Activated T-helper 1 cell treated with anti-CD3 and anti-CD28 coated beads, Interleukin-12 subunit alpha, Interleukin-12 subunit beta, Interleukin-2, Interleukin-4 antibody, amounts not matched to agents 30 ng/mL and 10 ng/mL and 1 ng/mL, durations not matched to agents 14 hours and 24 hours and 36 hours (primary cell): ENCODE results near the gene SMC5. TPM values are rescaled to one million over a fixed set of nuclear protein-coding genes. Genes with fewer than 3 reads are reported as not detected.

ENCODE experiments used
- DNase-seq: peaks from one replicate; pipeline ENCODE4 v3.0.0; 2021; ENCODE audit warnings: low spot score
- H3K27ac Mint-ChIP-seq: one replicate; pipeline ENCODE4 v1.8.0; 2021; ENCODE audit warnings: mild to moderate bottlenecking, mixed read lengths
- H3K27me3 Mint-ChIP-seq: one replicate; pipeline ENCODE4 v1.8.0; 2022; ENCODE audit warnings: mild to moderate bottlenecking, moderate library complexity, mixed read lengths; ENCODE audit not compliant: insufficient read depth
- H3K36me3 Mint-ChIP-seq: one replicate; pipeline ENCODE4 v1.8.0; 2021; ENCODE audit warnings: low read depth, mixed read lengths
- H3K4me1 Mint-ChIP-seq: one replicate; pipeline ENCODE4 v1.8.0; 2021; ENCODE audit warnings: low read depth, mixed read lengths
- H3K4me3 Mint-ChIP-seq: one replicate; pipeline ENCODE4 v1.8.0; 2021; ENCODE audit warnings: mild to moderate bottlenecking, moderate library complexity, mixed read lengths
- H3K9me3 Mint-ChIP-seq: one replicate; pipeline ENCODE4 v1.8.0; 2021; ENCODE audit warnings: mixed read lengths
- intact Hi-C: fragments of 100-400 bp; cut with micrococcal nuclease; formaldehyde crosslinking; loops from one replicate; pipeline ENCODE4 v1.15.1; 2024
- total RNA-seq: library from RNA; stranded (reverse); gene quantifications from 2 replicates; pipeline ENCODE4 v1.2.3, GENCODE V29; 2022

Gene SMC5
- total RNA-seq, 1 donor from 2014 or later, result 49.5 TPM

GRCh38 chr9:70285246-70285645 is 26.5 kb downstream of the SMC5 start:
- no peaks in the 10 kb centered on the region for H3K27me3 Mint-ChIP-seq
- no peak overlapping the region for H3K4me3 Mint-ChIP-seq
- H3K9me3 Mint-ChIP-seq, result no peaks in the 10 kb centered on the region
- intact Hi-C loops, result loop anchor here (5.0 kb wide), 1 partner anchor 37 kb away; no protein-coding TSS in a partner anchor
- DNase-seq, result no peak
- peaks cover 46% of the 10 kb centered on the region for H3K36me3 Mint-ChIP-seq
- peaks cover 6% of the 10 kb centered on the region for H3K4me1 Mint-ChIP-seq
- H3K27ac Mint-ChIP-seq, result no peak overlapping the region

- Mint-ChIP-seq H3K9me3 (no peaks in the 10 kb centered on the region), H3K4me1 (peaks cover 6% of the 10 kb centered on the region), H3K4me3 (no peak overlapping the region), H3K36me3 (peaks cover 49% of the 10 kb centered on the region), H3K27ac (no peak overlapping the region), H3K27me3 (no peaks in the 10 kb centered on the region)
- intact Hi-C loops, result loop anchor here (5.0 kb wide), 1 partner anchor 36 kb away; no protein-coding TSS in a partner anchor
- no peak for DNase-seq
These were observed 27.3 kb downstream of the SMC5 start for GRCh38 chr9:70285981-70286598.

GRCh38 chr9:70290626-70291025 is 31.8 kb downstream of the SMC5 start:
- H3K4me3 Mint-ChIP-seq, result no peak overlapping the region
- H3K27ac Mint-ChIP-seq, result no peak overlapping the region
- intact Hi-C loops, result loop anchor here (2.0 kb wide), 1 partner anchor 28 kb away; no protein-coding TSS in a partner anchor
- DNase-seq, result no peak
- peaks cover 7% of the 10 kb centered on the region for H3K4me1 Mint-ChIP-seq
- peaks cover 14% of the 10 kb centered on the region for H3K9me3 Mint-ChIP-seq
- peaks cover 69% of the 10 kb centered on the region for H3K36me3 Mint-ChIP-seq
- no peaks in the 10 kb centered on the region for H3K27me3 Mint-ChIP-seq

- Mint-ChIP-seq H3K36me3 (peaks cover 66% of the 10 kb centered on the region), H3K4me3 (no peak overlapping the region), H3K4me1 (peaks cover 7% of the 10 kb centered on the region), H3K27me3 (no peaks in the 10 kb centered on the region), H3K9me3 (peaks cover 14% of the 10 kb centered on the region), H3K27ac (no peak overlapping the region)
- DNase-seq, result no peak
- intact Hi-C loops, result loop anchor here (2.0 kb wide), 1 partner anchor 29 kb away; no protein-coding TSS in a partner anchor
These were observed 32.7 kb downstream of the SMC5 start for GRCh38 chr9:70291446-70291845.

GRCh38 chr9:70292253-70292652 is 33.5 kb downstream of the SMC5 start:
- Mint-ChIP-seq H3K27me3 (no peaks in the 10 kb centered on the region), H3K27ac (no peak overlapping the region), H3K36me3 (peaks cover 64% of the 10 kb centered on the region), H3K4me1 (peaks cover 7% of the 10 kb centered on the region), H3K4me3 (no peak overlapping the region), H3K9me3 (peaks cover 14% of the 10 kb centered on the region)
- no peak for DNase-seq
- intact Hi-C loops, result no loop called here

GRCh38 chr9:70293214-70293613 is 34.4 kb downstream of the SMC5 start:
- intact Hi-C loops, result no loop called here
- Mint-ChIP-seq H3K36me3 (peaks cover 61% of the 10 kb centered on the region), H3K27ac (no peak overlapping the region), H3K4me3 (no peak overlapping the region), H3K9me3 (peaks cover 14% of the 10 kb centered on the region), H3K27me3 (no peaks in the 10 kb centered on the region), H3K4me1 (peaks cover 7% of the 10 kb centered on the region)
- DNase-seq, result no peak

- no peaks in the 10 kb centered on the region for H3K27me3 Mint-ChIP-seq
- H3K4me3 Mint-ChIP-seq, result no peak overlapping the region
- H3K4me1 Mint-ChIP-seq, result peaks cover 17% of the 10 kb centered on the region
- H3K36me3 Mint-ChIP-seq, result peaks cover 61% of the 10 kb centered on the region
- intact Hi-C loops, result no loop called here
- no peak for DNase-seq
- peaks cover 16% of the 10 kb centered on the region for H3K9me3 Mint-ChIP-seq
- no peak overlapping the region for H3K27ac Mint-ChIP-seq
These were observed 38.4 kb downstream of the SMC5 start for GRCh38 chr9:70297141-70297540.

GRCh38 chr9:70298245-70298771 is 39.5 kb downstream of the SMC5 start:
- Mint-ChIP-seq H3K27ac (no peak overlapping the region), H3K36me3 (peaks cover 52% of the 10 kb centered on the region), H3K9me3 (peaks cover 9% of the 10 kb centered on the region), H3K4me1 (peaks cover 17% of the 10 kb centered on the region), H3K4me3 (no peak overlapping the region), H3K27me3 (no peaks in the 10 kb centered on the region)
- intact Hi-C loops, result no loop called here
- no peak for DNase-seq

- Mint-ChIP-seq H3K9me3 (peaks cover 4% of the 10 kb centered on the region), H3K27me3 (no peaks in the 10 kb centered on the region), H3K4me3 (no peak overlapping the region), H3K4me1 (peaks cover 10% of the 10 kb centered on the region), H3K36me3 (peaks cover 41% of the 10 kb centered on the region), H3K27ac (no peak overlapping the region)
- DNase-seq, result no peak
- intact Hi-C loops, result no loop called here
These were observed 44.5 kb downstream of the SMC5 start for GRCh38 chr9:70303268-70303667.

- Mint-ChIP-seq H3K27me3 (no peaks in the 10 kb centered on the region), H3K9me3 (peaks cover 4% of the 10 kb centered on the region), H3K27ac (no peak overlapping the region), H3K36me3 (peaks cover 43% of the 10 kb centered on the region), H3K4me1 (peaks cover 7% of the 10 kb centered on the region), H3K4me3 (no peak overlapping the region)
- intact Hi-C loops, result no loop called here
- no peak for DNase-seq
These were observed 46.0 kb downstream of the SMC5 start for GRCh38 chr9:70304810-70305209.

- DNase-seq, result no peak
- Mint-ChIP-seq H3K4me1 (peaks cover 22% of the 10 kb centered on the region), H3K27me3 (no peaks in the 10 kb centered on the region), H3K27ac (no peak overlapping the region), H3K36me3 (peaks cover 42% of the 10 kb centered on the region), H3K9me3 (no peaks in the 10 kb centered on the region), H3K4me3 (no peak overlapping the region)
- intact Hi-C loops, result no loop called here
These were observed 56.6 kb downstream of the SMC5 start for GRCh38 chr9:70315389-70315788.

- no peak for DNase-seq
- intact Hi-C loops, result no loop called here
- H3K4me1 Mint-ChIP-seq, result peaks cover 11% of the 10 kb centered on the region
These were observed 59.2 kb downstream of the SMC5 start for GRCh38 chr9:70318002-70318401.

GRCh38 chr9:70322096-70322495 is 63.3 kb downstream of the SMC5 start:
- Mint-ChIP-seq H3K27ac (no peak overlapping the region), H3K9me3 (peaks cover 7% of the 10 kb centered on the region), H3K27me3 (no peaks in the 10 kb centered on the region), H3K4me1 (no peaks in the 10 kb centered on the region), H3K36me3 (peaks cover 59% of the 10 kb centered on the region), H3K4me3 (no peak overlapping the region)
- no peak for DNase-seq
- intact Hi-C loops, result loop anchor here (5.0 kb wide), 2 partner anchors 35 to 60 kb away; no protein-coding TSS in a partner anchor

More at GRCh38 chr9:70318002-70318401, 59.2 kb downstream of the SMC5 start:
- Mint-ChIP-seq H3K36me3 (peaks cover 36% of the 10 kb centered on the region), H3K27me3 (no peaks in the 10 kb centered on the region), H3K9me3 (no peaks in the 10 kb centered on the region), H3K27ac (no peak overlapping the region), H3K4me3 (no peak overlapping the region)
